Activated CD4-positive, alpha-beta T cell treated with anti-CD3 and anti-CD28 coated beads, Interleukin-2, amount 50 U/mL, for 48 hours (primary cell): ENCODE data around the gene CSK.

Experiments
- DNase-seq, 2 experiments: peaks; one replicate each; pipeline ENCODE4 v3.0.0-alpha.2; 2020

The CSK gene

DNA sequence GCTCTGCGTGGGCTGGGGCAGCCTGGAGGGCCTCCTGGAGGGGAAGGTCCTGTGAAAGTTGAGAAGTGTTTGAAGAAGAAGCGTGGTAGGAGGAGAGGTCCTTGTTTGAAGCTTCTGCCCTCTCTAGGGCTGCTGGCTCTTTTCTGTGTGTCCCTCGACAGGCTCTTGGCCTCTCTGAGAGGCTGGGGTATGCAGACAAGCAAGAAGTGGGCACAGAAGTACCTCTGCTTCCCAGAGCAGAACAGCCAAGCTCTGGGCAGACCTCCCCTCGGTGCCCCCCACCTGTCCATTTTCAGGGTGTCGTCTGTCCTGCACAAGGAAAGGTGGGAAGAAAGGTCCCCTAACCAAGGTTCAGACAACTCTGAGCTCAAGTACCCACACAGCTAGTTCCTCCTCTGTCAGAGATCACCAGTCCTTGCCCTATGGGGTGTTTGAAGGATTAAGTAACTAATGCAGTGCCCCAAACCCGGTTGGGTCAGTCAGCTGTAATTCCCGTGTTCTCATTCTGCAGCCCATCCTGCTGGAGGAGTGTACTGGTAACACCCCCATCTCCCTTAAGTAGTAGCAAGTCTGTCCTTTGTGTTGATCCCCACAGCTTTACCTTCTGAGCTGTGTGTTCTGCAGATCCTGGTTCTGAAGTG lies 6.3 kb downstream of the CSK start:
- no peak for DNase-seq

DNA sequence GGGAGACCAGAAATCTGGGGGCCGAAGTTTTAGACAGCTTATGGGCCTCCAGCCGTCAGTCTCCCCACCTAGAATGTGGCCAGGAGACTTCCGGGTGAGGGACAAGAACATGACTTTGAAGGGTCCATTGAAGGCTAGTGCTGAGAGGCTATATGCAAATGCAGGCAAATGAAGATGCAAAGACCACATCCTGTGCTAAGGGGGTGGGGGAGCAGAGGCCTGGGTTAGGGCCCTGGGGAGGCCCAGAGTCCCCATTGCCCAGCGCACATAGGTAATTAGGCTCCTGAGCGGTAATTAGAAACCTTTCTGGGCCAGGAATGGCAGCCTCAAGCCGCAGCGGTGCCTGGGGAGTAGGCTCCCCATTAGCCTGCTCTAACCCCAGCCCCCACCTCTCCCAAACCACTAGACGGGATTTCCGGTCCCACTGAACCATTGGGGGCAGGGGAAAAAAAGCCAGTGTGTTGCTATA lies 6.8 kb downstream of the CSK start:
- DNase-seq = peak in 1 of 2 experiments; percentile 67

DNA sequence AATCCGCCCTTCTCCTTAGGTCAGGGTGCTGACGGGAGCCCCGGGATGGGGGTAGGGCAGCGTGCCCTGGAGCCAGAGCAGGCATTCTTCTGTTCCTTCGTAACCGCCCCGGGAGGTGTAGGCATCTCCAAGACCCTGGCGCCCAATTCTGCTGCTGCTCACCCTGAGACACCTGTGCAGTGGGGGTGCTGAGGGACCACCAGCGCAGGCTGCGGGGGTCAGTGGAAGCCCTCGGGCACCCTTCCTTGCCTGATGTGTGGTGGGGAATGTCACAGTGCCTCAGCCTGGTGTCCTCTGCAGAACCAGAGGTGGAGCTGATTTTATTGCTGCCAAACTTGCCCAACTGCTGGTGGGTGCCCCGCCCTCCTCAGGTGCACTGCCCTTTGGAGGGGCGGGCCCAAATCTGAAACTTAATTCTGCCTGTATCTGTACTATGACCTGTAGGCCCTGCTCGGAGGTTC lies 7.3 kb downstream of the CSK start:
- DNase-seq = peak in 1 of 2 experiments; percentile 28

GRCh38 chr15:74789741-74790079 lies 7.8 kb downstream of the CSK start:
- peak in 1 of 2 experiments; percentile 27 for DNase-seq

GRCh38 chr15:74790080-74790916 lies 8.4 kb downstream of the CSK start:
- peak in 1 of 2 experiments; percentile 73 for DNase-seq

- DNase-seq = no peak
Observed at GRCh38 chr15:74791007-74791406, 9.1 kb downstream of the CSK start.

- DNase-seq = no peak
Observed at GRCh38 chr15:74791667-74792066, 9.8 kb downstream of the CSK start.

GRCh38 chr15:74792227-74793016 lies 10.5 kb downstream of the CSK start:
- DNase-seq = peak in 1 of 2 experiments; percentile 29

- peak; percentile 74 to 75 for DNase-seq
Observed at GRCh38 chr15:74793135-74794028, 11.5 kb downstream of the CSK start.

DNA sequence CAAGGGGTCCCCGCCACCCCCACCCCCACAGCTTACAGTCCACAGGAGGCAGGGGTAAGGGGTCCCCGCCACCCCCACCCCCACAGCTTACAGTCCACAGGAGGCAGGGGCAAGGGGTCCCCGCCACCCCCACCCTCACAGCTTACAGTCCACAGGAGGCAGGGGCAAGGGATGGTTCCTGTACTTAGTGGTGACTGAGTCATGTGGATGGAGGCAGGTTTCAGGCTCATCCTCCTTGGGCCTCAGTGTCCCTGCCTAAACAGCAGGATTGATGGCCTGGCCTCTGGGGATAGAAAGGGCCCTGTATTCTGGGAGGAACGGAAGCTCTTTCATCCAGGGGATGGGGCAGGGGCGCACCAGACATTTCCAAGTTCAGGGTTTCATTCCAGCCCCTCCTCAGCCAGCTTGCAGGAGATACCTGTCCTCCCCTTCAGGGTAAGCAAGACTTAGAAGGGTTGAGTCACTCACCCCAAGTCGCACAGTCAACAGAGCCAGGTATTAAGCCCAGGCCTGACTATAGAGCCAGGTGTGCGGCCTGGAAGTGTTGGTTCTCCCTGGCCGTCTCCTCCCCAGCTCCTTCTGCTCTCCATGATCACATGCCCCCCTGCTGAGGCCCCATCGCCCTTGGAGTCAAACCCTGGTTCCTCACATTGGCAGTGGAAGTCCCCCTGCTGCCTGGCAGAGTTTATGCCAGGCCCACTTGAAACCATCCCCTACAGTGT lies 12.5 kb downstream of the CSK start:
- DNase-seq = peak in 1 of 2 experiments; percentile 20

GRCh38 chr15:74794970-74795349 lies 13.1 kb downstream of the CSK start:
- peak in 1 of 2 experiments; percentile 4 for DNase-seq

DNA sequence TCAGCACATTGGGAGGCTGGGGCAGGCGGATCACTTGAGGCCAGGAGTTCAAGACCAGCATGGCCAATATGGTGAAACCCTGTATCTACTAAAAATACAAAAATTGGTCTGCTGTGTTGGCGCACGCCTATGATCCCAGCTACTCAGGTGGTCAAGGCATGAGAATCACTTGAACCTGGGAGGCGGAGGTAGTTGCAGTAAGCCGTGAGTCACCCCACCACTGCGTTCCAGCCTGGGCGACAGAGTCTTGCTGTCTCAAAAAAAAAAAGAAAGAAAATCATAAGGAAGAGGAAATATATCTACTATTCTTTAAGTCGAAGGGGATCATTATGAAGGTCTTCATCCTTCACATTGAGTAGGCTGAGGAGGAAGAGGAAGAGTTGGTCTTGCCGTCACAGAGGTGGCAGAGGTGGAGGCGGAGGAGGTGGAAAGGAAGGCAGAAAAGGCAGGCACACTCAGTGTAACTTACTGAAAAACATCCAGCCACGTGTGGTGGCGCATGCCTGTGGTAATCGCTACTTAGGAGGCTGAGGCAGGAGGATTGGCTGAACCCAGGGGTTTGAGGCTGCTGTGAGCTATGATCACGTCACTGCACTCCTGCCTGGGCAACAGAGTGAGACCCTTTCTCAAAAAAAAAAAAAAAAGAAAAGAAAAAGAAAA lies 14.2 kb downstream of the CSK start:
- DNase-seq = peak in 1 of 2 experiments; percentile 62

DNA sequence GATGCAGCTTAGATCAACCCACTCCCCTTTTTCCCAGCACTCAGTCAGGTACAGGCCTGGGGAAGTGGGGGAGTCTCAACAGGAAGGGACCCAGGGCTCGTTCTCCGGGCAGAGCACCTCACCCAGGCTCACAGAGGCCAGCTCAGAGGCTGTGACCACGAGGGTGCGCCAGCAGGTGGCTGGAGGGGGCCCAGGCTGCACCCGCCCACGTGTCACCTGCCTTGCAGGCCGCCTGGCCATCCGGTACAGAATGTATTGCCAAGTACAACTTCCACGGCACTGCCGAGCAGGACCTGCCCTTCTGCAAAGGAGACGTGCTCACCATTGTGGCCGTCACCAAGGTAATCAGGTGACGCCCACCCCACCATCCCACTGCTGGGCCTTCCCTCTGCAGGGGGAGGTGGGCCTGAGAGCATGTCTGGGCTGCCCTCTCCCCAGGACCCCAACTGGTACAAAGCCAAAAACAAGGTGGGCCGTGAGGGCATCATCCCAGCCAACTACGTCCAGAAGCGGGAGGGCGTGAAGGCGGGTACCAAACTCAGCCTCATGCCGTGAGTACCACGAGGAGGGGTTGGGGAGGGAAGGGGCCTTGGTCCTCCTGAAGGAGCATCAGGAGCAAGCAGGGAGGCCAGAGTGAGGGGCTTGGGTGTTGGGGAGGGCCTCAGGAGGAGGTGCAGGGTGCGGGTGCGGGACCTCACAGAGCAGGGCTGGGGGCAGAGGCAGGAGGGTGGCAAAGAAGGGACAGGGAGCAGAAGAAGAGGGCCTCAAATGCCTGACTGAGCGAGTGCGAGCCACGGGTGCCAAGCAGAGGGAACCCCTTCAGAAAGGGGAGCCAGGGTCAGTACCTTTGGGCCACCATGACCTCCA lies 16.7 kb downstream of the CSK start:
- DNase-seq = no peak

GRCh38 chr15:74799255-74799855 lies 17.5 kb downstream of the CSK start:
- DNase-seq = peak in 1 of 2 experiments; percentile 41

GRCh38 chr15:74799856-74800558 lies 18.1 kb downstream of the CSK start:
- peak; percentile 89 to 91 for DNase-seq

DNA sequence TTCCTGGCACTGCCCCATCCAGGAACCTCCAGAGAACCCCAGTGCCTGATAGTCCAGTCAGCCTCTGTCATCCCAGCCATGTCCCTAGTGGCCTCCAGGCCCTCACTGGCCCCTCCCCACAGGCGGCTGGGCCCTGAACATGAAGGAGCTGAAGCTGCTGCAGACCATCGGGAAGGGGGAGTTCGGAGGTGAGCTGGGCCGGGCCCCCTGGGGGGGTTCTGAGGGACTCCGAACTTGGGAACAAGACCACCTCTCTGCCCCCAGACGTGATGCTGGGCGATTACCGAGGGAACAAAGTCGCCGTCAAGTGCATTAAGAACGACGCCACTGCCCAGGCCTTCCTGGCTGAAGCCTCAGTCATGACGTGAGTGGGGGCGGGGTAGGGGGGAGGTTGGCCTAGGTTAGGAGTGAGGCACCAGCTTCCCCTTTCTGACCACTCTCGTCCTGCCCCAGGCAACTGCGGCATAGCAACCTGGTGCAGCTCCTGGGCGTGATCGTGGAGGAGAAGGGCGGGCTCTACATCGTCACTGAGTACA lies 18.7 kb downstream of the CSK start:
- no peak for DNase-seq

DNA sequence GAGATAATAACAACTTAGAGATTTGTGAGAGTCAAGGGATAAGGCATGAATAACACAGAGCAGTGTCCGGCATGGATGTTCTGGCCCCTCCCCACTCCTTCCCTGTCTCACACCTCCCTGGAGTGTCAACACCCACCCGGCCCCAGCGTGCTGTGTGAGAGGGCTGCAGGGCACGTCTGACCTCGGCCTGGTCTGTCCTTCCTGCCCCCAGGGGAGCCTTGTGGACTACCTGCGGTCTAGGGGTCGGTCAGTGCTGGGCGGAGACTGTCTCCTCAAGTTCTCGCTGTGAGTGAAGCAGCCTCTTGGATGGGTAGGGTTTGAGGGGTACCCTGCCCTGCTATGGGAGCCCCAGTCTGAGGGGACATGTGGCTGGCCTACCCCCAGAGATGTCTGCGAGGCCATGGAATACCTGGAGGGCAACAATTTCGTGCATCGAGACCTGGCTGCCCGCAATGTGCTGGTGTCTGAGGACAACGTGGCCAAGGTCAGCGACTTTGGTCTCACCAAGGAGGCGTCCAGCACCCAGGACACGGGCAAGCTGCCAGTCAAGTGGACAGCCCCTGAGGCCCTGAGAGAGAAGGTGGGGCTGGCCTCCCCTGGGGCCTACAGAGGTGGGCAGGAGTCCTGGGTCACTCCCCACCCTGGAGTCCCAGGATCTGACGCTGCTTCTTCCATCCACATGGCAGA lies 19.6 kb downstream of the CSK start:
- no peak for DNase-seq

- DNase-seq = no peak
Observed at GRCh38 chr15:74802290-74802689, 20.4 kb downstream of the CSK start.
